Measurements from ENCODE around the gene HBQ1. TPM values are rescaled to one million over a fixed set of nuclear protein-coding genes. Genes with fewer than 3 reads are reported as not detected.
"Not testable (repeated sequence)": the region's sequence is repeated elsewhere in the genome, so short reads cannot be mapped to it uniquely, and the experiment has no call there.

The HBQ1 gene
- total and polyA plus RNA-seq, 2 of the 4 experiments (the other 2 are of a cell fraction), result 0.92 TPM; not detected in 1

GRCh38 chr16:160242-160641, 20.0 kb upstream of the HBQ1 start:
- H3K4ac ChIP-seq (ENCODE audit: low read depth, low read length); H3K9ac ChIP-seq (ENCODE audit: low read depth, low read length); H3K27ac ChIP-seq (ENCODE audit: insufficient read depth, low read length); H3K4me2 ChIP-seq (ENCODE audit: low read depth, low read length); H3K4me1 ChIP-seq (ENCODE audit: control insufficient read depth, insufficient read depth, low read length); H2AK9ac ChIP-seq (replicated peaks; ENCODE audit: low read depth, low read length, poor library complexity); H2BK5ac ChIP-seq (ENCODE audit: low read depth, low read length, poor library complexity, severe bottlenecking); H3K79me1 ChIP-seq (ENCODE audit: low read depth in 1 of 2, low read length in 2 of 2); H3K18ac ChIP-seq (ENCODE audit: low read depth, low read length); dilution Hi-C loops (cut with HindIII; ENCODE audit: low sequenced_read_pairs, unreplicated experiment); H3K56ac ChIP-seq (ENCODE audit: extremely low read depth, insufficient read depth, low read length); intact Hi-C loops (cut with micrococcal nuclease); DNase-seq; H3K14ac ChIP-seq (replicated peaks; ENCODE audit: low read depth, low read length); ATAC-seq (ENCODE audit: low read depth); H3K4me3 ChIP-seq (ENCODE audit: insufficient read depth, low read depth, low read length); H2BK15ac ChIP-seq (ENCODE audit: low read depth, low read length); H2AFZ ChIP-seq (replicated peaks; ENCODE audit: low read length, poor library complexity); BruUV-seq (replicated peaks); H4K5ac ChIP-seq (ENCODE audit: low read depth, low read length); H3K9me1 ChIP-seq (ENCODE audit: insufficient read depth, low read length); H2AK5ac ChIP-seq (ENCODE audit: low read depth, low read length); H4K20me1 ChIP-seq (ENCODE audit: insufficient read depth, low read length); H3K9me3 ChIP-seq (ENCODE audit: control insufficient read depth, insufficient read depth, low read length); H2BK120ac ChIP-seq (ENCODE audit: low read depth, low read length); H3K36me3 ChIP-seq (ENCODE audit: control insufficient read depth, insufficient read depth, low read length); H4K8ac ChIP-seq (ENCODE audit: low read depth in 2 of 2, low read length in 2 of 2); H3K23ac ChIP-seq (ENCODE audit: low read depth, low read length); H4K91ac ChIP-seq (ENCODE audit: insufficient read depth, low read depth, low read length); H2BK20ac ChIP-seq (ENCODE audit: low read depth, low read length); POLR2A ChIA-PET (ENCODE audit: unreplicated experiment); in situ Hi-C loops (cut with MboI; ENCODE audit: low sequenced_read_pairs); CTCF ChIA-PET: not testable (repeated sequence)
- WGBS, 2 experiments (ENCODE audit: extremely low coverage in 2 of 2, insufficient read length in 1 of 2), result no CpG with 5 or more reads among the region's 20 CpGs
- peaks cover 37% of the 10 kb centered on the region for H3K27me3 ChIP-seq (ENCODE audit: control insufficient read depth, insufficient read depth, low read length)

All from IMR-90 (cell line).